ENCODE results near the gene ATP6V0B. TPM values are rescaled to one million over a fixed set of nuclear protein-coding genes. Genes with fewer than 3 reads are reported as not detected.

Gene ATP6V0B
- 221 and 293 TPM in 2 replicates for total RNA-seq (2014; rRNA removed; shearing (Covaris generic))

DNA sequence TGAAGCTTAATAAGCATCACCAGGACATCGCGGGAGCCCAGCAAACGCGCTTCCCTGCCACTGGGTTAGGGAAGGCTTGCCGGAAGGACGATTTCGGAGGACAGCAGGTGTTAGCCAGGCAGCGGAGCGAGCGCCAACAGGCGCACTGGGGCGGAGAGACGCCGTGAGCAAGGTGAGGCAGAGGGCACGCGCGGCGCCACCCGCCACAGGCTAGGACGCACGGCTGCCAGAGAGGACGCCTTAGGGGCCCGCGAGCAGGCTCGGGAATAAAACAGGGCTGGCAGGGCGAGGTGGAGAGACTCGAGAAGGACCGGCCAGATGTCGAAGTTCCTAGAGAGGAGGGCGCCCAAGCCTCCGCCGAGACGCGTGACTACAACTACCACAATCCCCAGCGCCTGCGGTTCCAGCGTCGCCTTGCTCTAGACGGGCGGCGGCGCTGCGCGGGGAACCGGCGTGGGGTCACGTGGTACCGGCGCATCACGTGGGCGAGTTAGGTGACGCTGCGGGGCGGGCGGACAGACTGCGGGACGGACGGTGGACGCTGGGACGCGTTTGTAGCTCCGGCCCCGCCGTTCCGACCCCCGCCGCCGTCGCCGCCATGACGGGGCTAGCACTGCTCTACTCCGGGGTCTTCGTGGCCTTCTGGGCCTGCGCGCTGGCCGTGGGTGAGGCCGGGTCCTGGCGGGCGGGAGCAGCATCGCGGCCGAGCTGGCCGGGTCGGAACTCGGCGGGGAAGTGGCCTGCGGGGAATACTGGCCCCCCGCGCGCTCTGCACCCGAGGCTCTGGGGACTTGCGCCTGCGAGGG lies at the start of gene ATP6V0B:
TSS of gene ATP6V0B (plus strand) at position 518 of the 806 bp plus-strand sequence. CDS start at position 599, 81 bp downstream.
- peak; percentile 92 for DNase-seq (ENCODE audit: low read depth)

- peak; percentile 71 for DNase-seq (ENCODE audit: low read depth)
Observed at GRCh38 chr1:43925846-43926245, 48.9 kb upstream of the ATP6V0B start.

DNA sequence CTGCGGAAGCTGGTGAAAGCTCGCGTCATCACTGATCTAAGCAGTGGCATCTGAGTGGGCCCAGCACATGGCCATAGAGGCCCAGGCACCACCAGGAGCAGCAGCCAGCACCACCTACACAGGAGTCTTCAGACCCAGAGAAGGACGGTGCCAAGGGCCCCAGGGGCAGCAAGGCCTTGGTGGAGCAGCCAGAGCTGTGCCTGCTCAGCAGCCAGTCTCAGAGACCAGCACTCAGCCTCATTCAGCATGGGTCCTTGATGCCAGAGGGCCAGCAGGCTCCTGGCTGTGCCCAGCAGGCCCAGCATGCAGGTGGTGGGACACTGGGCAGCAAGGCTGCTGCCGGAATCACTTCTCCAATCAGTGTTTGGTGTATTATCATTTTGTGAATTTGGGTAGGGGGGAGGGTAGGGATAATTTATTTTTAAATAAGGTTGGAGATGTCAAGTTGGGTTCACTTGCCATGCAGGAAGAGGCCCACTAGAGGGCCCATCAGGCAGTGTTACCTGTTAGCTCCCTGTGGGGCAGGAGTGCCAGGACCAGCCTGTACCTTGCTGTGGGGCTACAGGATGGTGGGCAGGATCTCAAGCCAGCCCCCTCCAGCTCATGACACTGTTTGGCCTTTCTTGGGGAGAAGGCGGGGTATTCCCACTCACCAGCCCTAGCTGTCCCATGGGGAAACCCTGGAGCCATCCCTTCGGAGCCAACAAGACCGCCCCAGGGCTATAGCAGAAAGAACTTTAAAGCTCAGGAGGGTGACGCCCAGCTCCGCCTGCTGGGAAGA lies 44.4 kb upstream of the ATP6V0B start:
- no peak for DNase-seq (ENCODE audit: low read depth)

- DNase-seq (ENCODE audit: low read depth), result peak; percentile 98
Observed at GRCh38 chr1:43930949-43931275, 43.8 kb upstream of the ATP6V0B start.

- peak; percentile 72 for DNase-seq (ENCODE audit: low read depth)
Observed at GRCh38 chr1:43931711-43932660, 42.8 kb upstream of the ATP6V0B start.

DNA sequence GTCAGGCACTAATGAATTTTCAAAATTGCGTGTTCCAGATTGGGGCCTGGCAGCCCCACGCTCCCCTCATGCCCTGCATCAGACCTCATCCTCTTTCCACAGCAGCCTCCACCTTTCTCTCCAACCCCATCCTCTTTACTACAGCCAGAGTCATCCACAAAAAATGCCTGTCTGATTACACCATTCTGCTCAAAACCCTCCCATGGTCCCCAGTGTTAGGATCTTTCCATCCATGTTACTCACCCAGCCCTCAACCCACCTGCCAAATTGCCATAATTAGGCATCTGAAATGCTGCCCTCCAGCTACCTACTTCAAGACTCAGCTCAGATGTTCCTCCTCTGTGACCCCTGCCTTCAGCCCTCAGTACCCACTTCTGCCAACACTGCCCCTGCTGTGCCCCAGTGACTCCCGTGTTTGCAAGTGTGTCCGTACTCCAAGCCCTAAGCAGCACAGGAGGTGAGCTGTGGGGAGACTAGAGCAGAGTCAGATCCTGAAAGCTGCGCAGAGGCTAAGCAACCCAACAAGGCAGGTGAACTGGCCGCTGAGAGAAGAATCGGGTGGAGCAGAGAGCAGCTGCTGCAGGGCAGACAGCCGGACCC lies 41.9 kb upstream of the ATP6V0B start:
- DNase-seq (ENCODE audit: low read depth), result peak; percentile 72

- peak; percentile 54 for DNase-seq (ENCODE audit: low read depth)
Observed at GRCh38 chr1:43933386-43934100, 41.2 kb upstream of the ATP6V0B start, which contains the start of gene ARTN. ARTN (plus strand) TSS chr1:43933801; CDS start chr1:43935657, 1,856 bp downstream.

GRCh38 chr1:43934101-43934985 lies 40.4 kb upstream of the ATP6V0B start:
- peak; percentile 73 for DNase-seq (ENCODE audit: low read depth)

DNA sequence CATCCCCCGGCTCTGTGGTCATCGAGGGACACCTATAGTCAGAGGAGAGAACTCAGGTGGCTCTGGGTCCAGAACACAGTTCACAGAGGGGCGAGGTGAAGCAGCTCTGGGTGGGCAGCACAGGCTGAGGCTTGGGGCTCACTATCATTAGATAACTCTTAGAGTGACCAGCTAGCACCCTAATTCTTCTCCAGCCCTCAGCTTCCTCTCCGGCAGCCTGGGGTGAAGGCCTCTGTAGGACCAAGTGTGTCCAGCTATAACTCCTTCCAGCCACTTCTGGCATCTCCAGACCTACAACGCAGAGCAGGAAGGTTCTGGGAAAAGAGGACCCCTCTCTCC lies 39.8 kb upstream of the ATP6V0B start:
- no peak for DNase-seq (ENCODE audit: low read depth)

DNA sequence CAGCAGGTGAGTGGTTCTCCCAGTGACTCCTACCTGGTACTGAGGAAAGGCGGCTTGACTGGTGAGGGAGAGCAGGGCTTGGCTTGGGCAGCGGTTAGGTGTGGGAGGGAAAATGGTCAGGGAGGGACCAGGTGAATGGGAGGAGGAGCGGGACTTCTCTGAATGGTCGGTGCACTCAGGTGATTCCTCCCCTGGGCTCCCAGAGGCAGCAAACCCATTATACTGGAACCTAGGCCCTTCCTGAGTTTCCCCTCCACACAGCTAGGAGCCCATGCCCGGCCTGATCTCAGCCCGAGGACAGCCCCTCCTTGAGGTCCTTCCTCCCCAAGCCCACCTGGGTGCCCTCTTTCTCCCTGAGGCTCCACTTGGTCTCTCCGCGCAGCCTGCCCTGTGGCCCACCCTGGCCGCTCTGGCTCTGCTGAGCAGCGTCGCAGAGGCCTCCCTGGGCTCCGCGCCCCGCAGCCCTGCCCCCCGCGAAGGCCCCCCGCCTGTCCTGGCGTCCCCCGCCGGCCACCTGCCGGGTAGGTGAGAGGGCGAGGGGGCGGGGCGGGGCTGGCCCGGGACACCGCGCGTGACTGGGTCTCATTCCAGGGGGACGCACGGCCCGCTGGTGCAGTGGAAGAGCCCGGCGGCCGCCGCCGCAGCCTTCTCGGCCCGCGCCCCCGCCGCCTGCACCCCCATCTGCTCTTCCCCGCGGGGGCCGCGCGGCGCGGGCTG lies 38.9 kb upstream of the ATP6V0B start:
- no peak for DNase-seq (ENCODE audit: low read depth)

GRCh38 chr1:43936431-43937151 lies 38.2 kb upstream of the ATP6V0B start:
- no peak for DNase-seq (ENCODE audit: low read depth)

- no peak for DNase-seq (ENCODE audit: low read depth)
Observed at GRCh38 chr1:43937179-43937865, 37.4 kb upstream of the ATP6V0B start.

- no peak for DNase-seq (ENCODE audit: low read depth)
Observed at GRCh38 chr1:43938383-43938782, 36.4 kb upstream of the ATP6V0B start.

DNA sequence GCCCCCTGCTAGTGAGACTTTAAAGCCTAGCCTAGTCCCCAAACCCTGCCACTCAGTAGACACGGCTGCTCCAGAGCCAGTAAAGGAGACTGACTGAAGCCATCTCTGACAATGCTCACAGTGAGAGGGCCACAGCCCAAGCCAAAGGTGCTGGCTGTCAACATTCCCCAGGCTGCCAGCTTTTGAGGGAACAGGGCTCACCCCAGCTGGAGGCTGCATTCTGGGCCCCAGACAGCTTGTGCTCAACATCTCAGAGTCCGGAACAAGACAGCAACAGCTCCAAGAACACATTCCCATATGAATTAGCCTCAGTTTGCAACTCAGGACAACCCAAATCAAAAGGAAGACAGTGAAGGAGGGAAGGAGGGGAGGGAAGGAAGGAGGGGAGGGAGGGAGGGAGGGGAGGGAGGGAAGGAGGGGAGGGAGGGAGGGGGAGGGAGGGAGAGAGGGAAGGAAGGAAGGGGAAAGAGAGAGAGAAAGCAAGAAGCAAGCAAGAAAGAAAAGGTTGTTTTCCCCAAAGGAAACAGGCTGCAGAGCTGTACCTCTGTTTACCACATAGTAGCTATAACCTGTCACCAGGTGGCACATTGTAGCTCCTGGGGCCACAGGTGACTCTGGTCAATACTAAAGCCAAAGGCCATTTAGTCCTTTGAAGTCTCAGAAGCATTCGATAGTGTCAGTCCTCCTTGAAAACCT lies 35.7 kb upstream of the ATP6V0B start:
- DNase-seq (ENCODE audit: low read depth), result no peak

DNA sequence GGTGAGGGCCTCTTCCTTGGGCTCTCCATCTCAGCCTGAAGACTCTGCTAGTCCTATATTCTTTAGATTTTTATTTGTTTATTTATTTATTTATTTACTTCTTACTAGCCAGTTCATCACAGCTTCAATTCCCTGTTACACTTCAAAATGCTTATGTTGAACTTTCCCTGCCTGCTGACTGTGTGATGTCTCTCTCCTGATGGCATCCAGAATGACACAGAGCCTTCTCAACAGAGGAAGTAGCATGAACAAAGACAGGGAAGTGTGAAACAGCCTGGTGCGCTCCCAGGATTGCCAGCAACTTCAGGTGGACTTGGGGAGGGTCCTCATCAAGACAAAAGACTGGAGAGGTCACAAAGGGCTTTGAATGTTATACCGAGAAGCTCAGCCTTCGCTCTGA lies 32.3 kb upstream of the ATP6V0B start:
- DNase-seq (ENCODE audit: low read depth), result no peak

GRCh38 chr1:43944860-43945259 lies 29.9 kb upstream of the ATP6V0B start:
- no peak for DNase-seq (ENCODE audit: low read depth)

DNA sequence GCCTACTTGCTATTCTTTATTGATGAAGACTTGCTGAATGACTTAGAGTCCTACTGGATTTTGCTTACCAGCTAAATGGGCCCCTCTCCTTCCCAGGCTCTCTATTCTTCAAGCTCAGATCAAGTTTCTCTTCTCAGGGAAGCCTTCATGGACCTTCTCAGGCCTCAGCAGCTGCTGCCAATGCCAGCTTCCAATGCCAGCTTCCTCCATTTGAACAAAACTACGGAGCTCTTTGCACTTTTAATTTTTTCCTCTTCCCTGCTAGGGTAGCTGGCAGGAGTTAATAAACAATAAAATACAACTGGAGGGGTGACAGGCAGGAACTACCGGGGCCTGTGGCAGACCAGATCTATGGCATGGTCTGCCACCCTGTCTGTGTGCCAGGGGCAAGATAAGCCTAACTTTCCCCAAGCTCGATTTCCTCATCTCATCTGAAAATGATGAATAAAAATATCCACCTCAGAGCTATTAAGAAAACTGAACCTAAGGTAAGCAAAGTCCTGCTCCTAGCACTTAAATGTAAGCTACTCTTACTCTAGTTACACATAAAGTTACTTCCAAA lies 29.0 kb upstream of the ATP6V0B start:
- no peak for DNase-seq (ENCODE audit: low read depth)
